Activated CD4-positive, alpha-beta T cell treated with anti-CD3 and anti-CD28 coated beads, Interleukin-2, amount 50 U/mL, for 16 hours (primary cell): Measurements from ENCODE around the gene MYL6.
A peak's percentile ranks its signal among the peaks of the same experiment; 100 is the strongest.
"Not testable (repeated sequence)": the region's sequence is repeated elsewhere in the genome, so short reads cannot be mapped to it uniquely, and the experiment has no call there.

Source experiments
- DNase-seq: peaks from one replicate; pipeline ENCODE4 v3.0.0-alpha.2; 2020

Gene MYL6

DNA sequence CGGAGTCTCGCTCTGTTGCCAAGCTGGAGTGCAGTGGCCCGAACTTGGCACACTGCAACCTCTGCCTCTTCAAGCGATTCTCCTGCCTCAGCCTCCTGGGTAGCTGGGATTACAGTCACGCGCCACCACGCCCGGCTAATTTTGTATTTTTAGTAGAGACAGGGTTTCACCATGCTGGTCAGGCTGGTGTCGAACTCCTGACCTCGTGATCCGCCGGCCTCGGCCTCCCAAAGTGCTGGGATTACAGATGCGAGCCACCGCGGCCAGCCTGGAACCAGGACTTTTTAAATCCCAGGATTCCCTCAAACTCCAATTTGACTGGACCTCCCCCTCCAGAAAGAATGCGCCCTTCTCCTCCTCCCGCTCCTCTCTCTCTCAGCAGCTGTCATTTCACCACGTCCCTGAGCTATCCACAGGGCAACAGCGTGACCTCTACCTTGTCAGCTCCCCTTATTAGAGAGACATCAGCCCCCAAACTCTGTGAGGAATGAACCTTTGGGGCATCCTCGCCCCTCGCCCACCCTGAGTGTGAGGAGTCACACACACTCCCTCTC, 28.1 kb upstream of the MYL6 start:
- DNase-seq: no peak

DNA sequence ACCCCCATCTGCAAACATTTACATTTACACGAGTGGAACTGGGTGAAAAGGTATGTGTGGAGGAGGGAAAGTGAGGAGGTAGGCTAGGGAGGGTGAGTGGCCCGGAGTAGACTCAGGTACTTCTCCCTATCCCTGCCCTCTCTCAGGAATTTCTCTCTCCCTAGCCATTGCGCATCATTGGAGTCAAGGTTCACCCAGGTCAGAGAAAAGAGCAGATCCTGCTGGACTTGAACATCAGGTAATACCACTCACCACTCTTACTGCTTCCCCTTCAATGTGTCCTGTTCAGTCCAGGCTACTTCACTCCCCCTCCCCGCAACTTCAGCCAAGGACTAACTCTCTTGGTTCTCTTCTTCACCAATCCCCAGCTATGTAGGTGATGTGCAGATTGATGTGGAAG, 27.3 kb upstream of the MYL6 start:
- no peak for DNase-seq

DNA sequence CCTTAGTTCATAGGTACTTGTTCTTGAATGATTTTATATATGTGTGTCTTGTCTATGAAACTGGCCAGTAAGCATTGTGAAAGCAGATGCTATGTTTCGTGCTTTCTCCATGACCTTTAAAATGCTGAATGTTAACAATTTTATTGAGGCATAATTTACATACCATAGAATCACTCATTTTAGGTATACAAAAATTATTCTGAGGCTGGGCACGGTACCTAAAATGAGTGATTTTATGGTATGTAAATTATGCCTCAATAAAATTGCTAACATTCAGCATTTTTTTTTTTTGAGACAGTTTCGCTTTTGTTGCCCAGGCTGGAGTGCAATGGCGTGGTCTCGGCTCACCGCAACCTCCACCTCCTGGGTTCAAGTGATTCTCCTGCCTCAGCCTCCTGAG, 23.3 kb upstream of the MYL6 start:
- DNase-seq: no peak

- DNase-seq: no peak
Measured at GRCh38 chr12:56137853-56138571, 20.1 kb upstream of the MYL6 start.

- DNase-seq: no peak
Measured at GRCh38 chr12:56141946-56142784, 16.0 kb upstream of the MYL6 start.

DNA sequence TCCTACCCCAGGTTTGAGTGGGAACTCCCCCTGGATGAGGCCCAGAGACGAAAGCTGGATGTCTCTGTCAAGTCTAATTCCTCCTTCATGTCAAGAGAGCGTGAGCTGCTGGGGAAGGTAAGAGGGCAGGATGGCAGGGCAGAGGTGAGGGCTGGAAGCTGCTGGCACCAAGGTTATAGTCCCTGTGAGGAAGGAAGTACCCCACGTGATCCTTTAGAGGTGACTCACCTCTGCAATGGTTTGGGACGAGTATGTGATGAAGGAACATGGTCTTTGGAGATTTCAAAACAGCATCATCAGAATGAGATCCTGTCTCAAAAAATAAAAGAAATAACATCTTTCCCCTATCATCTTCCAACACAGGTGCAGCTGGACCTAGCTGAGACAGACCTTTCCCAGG, 14.9 kb upstream of the MYL6 start:
- DNase-seq: no peak

- no peak for DNase-seq
Measured at GRCh38 chr12:56143870-56144269, 14.3 kb upstream of the MYL6 start.

DNA sequence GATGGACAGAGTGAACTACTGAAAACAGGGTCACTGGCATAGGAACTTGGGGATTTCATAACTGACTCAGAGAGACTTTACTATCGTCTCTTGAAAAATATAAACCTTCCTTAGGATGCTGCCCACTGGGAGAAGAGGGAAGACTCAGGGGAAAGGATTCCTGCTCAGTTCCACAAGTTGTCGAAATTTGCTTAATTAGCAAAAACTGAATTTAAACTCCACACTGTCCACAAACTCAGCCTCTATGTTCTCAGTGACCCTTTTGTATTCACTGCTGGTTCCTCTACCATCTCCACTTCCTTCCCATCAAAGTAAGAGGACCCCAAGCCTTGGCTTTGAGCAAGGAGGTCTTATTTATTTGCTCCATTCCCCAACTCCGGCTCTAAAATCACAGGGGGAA, 12.9 kb upstream of the MYL6 start:
- no peak for DNase-seq

- DNase-seq: no peak
Measured at GRCh38 chr12:56146492-56147460, 11.4 kb upstream of the MYL6 start.

- DNase-seq: no peak
Measured at GRCh38 chr12:56150563-56150962, 7.6 kb upstream of the MYL6 start.

DNA sequence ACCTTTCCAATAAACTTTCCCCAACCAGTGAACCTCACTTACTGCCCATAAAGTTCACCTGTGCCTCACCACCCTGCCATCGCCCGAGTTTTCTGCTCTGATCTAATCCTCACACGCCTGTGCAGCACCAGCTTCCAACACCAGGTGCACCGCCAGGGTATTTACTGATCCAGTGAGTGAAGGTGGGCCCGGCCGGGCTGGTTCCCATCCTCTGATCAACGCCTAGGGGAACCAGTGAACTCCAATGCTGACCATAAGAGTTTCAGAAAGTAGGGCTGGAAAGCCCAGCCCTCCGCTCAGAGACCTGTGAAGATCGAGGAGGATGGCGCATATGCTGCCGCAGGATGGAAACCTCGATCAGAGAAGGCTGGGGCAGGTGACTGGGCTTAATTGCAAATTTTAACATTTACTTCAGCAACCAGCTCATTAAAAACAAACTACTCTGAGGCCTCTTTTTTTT, 6.5 kb upstream of the MYL6 start:
- DNase-seq: peak; percentile 80

DNA sequence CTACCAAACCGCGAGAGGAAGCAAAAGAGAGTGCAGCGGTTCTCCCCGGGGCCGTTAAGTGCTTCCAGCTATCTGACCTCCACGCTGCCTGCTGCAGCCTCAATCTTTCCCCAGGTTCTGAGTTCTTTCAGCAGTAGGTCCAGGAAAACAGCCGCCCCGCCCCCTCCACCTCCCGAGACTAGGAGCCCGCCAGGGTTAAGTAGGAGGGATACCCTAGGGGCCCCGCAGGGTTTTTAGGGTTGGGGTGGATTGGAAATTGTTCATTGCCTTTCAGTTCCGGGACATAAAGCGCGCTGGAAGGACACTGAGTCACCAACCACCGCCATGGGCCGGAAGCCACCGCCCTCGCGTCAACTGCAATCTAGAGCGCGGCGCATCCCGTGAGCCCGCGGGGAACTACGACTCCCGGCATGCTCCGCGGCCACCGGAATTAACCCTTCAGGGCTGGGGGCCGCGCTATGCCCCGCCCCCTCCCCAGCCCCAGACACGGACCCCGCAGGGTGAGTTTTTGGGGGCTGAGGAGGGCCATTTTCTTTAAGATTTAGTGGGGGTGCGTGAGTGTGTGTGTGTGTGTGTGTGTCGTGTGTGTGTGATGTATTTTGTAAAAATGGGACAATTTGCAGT, 5.9 kb upstream of the MYL6 start, which contains the start of gene MYL6B:
TSS of gene MYL6B (plus strand) at position 456 of the 624 bp plus-strand sequence. CDS start 1,332 bp downstream, outside the sequence.
- DNase-seq: peak; percentile 96

DNA sequence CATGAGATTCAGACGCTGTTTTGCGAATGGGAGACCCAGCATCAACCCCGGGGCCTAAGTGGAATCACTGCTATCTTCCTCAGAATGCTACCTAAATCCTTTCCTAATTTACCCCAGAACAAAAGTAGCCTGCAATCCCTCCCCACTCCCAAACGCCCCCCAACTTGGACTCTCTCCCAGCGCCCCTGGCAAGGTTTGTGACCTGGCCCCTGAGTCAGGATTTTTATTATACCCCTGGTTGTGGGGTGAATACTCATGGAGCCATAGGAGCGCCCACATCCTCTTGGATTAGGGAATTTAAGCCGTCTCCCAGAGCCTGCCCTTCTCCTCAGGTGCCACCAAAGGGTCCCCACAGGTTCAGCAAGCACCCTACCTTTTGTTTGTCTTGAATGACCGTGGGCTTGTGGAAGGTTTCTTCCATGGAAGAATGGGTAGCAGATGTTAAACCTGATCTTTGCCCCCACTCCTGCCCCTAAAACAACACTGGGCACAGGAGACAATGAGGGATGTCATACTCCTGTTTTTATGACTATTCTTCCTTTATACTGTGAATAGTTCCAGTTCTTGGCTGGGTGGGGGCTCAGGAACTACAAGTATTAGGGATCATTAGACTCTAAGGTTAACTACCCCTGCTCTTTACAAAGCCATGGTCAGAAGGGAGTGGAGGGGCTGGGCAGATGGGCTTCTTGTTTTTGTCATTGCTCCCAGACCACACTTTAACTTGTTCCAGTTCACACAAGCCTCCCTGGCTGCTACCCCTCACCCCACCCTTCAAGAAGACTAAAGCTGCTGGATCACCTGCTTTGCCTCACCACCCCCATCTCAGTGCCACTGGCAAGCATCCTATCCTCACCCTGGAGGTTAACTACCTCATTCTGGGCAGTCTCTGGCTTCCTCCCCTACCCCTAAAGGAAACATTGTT, 5.1 kb upstream of the MYL6 start:
- DNase-seq: no peak

DNA sequence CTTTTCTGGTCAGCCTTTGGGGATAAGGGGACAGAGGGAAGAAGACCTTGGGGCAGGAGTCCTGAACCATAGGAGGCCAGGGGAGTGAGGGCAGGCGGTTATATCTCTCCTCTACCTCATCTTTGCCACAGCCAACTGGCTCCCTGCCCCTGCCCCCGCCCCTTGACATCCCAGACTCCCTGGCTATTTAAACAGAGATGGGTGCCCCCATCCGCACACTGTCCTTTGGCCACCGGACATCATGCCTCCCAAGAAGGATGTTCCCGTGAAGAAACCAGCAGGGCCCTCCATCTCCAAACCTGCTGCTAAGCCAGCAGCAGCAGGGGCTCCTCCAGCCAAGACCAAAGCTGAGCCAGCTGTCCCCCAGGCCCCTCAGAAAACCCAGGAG, 4.5 kb upstream of the MYL6 start:
- DNase-seq: no peak

DNA sequence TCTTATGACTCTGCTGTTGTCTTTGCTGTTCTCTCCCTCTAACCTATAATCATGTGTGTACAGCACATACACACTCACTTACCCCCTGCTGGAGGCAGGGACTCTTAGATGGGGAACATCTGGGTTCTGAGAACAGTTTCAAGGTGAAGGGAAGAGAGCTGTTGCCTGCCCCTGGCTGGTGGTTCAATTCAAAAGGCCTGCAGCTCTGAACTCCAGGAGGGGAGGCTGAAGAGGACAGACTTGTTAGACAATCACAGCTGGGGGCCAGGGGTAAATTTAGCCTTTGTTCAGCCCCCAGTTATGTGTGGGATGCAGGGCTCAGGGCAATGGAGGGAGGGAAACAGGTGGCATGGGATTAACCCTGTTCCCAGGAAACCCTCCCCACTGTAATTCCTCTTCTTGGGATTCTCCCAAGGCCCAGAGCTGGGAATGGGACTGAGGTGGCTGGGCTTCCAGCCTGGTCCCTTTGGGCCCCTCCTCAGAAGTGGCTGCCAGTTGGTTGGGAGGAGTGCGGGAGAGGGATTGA, 3.9 kb upstream of the MYL6 start:
- DNase-seq: no peak

DNA sequence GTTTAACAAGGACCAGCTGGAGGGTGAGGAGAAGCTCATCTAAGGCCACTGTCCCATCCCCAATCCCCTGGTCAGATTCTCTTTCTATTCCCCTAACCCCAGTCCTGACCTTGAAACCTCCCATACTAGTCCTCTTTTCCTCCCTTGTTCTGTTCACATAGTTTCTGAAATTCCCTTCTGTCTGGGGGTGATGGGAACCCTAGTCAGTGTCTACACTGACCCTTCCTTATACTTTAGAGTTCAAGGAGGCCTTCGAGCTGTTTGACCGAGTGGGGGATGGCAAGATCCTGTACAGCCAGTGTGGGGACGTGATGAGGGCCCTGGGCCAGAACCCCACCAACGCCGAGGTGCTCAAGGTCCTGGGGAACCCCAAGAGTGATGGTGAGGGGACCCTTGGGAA, 3.3 kb upstream of the MYL6 start:
- DNase-seq: no peak

DNA sequence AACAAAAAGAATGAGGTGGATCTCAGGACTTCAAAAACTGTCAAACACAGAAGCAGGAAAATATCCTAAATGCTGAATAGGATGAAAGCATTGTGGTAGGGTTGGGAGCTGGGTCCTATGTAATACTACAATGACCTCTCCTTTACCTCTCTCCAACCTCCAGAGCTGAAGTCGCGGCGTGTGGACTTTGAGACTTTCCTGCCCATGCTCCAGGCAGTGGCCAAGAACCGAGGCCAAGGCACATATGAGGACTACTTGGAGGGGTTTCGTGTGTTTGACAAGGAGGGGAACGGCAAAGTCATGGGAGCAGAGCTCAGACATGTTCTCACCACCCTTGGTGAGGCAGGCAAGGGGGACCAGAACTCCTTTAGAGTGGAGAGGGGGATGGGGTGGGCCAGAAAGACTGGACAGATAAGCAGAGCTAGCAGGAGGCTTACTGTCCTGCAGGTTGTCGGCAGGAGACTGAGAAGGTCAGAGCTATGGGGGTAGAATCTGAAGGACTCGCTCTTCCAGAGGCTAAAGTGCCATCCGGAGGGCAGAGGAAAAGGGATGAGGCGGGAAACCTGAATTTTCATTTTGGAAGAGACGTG, 2.8 kb upstream of the MYL6 start:
- no peak for DNase-seq

- DNase-seq: not testable (repeated sequence)
Measured at GRCh38 chr12:56156464-56157200, 1.5 kb upstream of the MYL6 start.

DNA sequence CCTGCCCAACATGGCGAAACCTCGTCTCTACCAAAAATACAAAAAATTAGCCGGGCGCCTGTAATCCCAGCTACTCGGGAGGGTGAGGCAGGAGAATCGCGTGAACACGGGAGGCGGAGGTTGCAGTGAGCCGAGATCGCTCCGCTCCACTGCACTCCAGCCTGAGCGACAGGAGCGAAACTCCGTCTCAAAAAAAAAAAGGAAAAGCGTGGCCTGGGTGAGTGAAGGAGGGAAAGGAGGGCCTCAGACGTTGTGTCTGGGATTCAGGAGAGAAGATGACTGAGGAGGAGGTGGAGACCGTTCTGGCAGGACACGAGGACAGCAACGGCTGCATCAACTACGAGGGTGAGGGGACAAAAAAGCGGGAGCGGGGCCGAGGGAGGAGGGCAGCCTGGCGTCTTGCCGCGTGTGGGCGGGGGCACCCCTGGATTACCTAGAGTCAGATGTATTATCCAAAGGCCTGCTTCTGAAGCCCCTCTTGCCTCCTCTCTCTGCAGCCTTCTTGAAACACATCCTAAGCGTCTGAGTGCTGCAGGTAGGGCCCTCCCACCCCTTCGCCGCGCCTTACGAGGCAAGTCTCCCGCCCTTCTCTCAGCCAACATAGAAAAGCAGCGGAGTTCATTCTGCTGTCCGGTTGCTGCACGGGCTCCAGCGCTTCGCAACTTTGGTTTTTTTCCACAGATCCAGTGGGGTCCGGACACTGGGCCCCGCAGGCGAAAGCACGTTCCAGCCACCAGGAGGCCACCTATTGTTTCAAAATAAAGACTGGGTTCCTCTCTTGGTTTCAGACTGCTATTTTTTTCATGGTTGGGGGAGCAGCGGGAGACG, 744 bp upstream of the MYL6 start:
- peak; percentile 64 for DNase-seq
